ENCODE results near the gene MARCHF10. TPM values are rescaled to one million over a fixed set of nuclear protein-coding genes. Genes with fewer than 3 reads are reported as not detected.

Gene MARCHF10
- total RNA-seq, 4 donors from 2014 or later = 0.19 TPM; not detected in 3

DNA sequence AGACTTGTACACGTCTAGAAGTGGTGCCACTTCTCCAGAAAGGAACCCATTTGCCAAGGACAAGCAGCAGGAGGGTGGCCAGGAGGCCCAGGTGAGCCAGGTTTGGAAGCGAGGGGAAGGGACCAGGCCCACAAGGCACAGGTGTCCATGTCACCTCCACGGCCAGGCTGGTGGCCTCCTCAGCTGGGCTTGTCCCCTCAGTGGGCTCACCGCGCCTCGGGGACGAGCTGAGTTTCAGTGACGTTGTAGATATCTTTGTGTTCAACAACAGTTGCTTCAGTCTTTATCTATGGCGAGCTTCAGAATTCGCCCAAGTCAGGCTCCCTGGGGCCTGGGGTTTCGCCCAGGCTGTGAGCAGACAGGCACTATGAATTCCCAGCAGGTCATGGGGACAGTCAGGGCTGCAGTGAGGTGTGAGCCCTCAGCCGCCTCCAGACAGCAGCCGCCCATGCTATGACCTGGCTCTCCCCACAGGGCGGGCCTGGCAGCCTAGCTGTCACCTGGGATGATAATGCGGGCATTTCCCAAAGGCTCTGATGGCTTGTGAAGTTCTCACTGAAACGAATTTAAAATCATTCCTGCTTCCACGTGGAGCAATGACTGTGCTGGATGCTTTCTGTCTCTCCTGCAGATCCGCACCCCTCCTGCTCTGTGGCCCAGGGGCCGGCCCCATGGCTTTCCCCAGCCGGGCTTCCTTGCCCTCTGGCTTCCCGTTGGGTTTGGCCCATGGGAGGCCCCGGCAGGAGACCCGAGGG lies 91.1 kb downstream of the MARCHF10 start:
- Histone ChIP-seq H3K27me3 (no peaks in the 10 kb centered on the region), H3K36me3 (no peaks in the 10 kb centered on the region), H3K4me3 (no peak overlapping the region), H3K27ac (no peak overlapping the region), H3K4me1 (no peaks in the 10 kb centered on the region), H3K9me3 (no peaks in the 10 kb centered on the region)
- 58 to 89% methylated on average over 1 to 2 of the region's 23 CpGs for WGBS, 2 donors (ENCODE audit: low coverage in 1 of 2)
- TF ChIP-seq CTCF (IDR thresholded peaks at IDR 0.05) (no peak), POLR2A (IDR thresholded peaks at IDR 0.05) (no peak), EP300 (IDR thresholded peaks at IDR 0.05) (no peak), POLR2AphosphoS5 (IDR thresholded peaks at IDR 0.05) (no peak)
- no peak for ATAC-seq

DNA sequence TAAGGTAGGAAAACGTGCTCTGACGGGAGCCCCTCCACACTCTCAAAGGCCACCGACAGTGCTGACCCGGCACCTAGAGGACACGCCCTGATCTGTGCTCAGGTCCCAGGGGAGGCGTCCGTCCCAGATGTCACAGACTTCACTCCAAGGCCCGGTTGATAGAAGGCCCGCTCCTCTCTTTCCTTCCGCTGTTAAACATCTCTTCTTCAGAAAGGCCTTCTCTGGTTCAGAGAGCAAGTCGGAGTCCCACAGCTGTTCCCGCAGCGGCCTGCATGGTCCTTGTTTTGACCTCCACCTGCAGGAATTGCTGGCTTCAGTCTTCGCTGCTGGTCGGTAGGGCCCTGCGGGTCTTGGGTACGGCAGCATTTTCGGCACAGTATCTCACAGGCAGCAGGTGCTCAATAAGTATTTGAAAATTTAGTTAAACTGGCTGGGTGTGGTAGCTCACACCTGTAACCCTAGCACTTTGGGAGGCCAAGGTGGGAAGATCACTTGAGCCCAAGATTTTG lies 92.2 kb downstream of the MARCHF10 start:
- no peak for ATAC-seq
- Histone ChIP-seq H3K4me1 (no peaks in the 10 kb centered on the region), H3K27ac (no peak overlapping the region), H3K4me3 (no peak overlapping the region), H3K9me3 (no peaks in the 10 kb centered on the region), H3K27me3 (no peaks in the 10 kb centered on the region), H3K36me3 (no peaks in the 10 kb centered on the region)
- 95 to 100% methylated on average over 5 to 11 of the region's 18 CpGs for WGBS, 2 donors (ENCODE audit: low coverage in 1 of 2)
- no peak for TF ChIP-seq EP300 (IDR thresholded peaks at IDR 0.05)
- TF ChIP-seq POLR2A (IDR thresholded peaks at IDR 0.05) = no peak
- no peak for TF ChIP-seq POLR2AphosphoS5 (IDR thresholded peaks at IDR 0.05)
- no peak for TF ChIP-seq CTCF (IDR thresholded peaks at IDR 0.05)

DNA sequence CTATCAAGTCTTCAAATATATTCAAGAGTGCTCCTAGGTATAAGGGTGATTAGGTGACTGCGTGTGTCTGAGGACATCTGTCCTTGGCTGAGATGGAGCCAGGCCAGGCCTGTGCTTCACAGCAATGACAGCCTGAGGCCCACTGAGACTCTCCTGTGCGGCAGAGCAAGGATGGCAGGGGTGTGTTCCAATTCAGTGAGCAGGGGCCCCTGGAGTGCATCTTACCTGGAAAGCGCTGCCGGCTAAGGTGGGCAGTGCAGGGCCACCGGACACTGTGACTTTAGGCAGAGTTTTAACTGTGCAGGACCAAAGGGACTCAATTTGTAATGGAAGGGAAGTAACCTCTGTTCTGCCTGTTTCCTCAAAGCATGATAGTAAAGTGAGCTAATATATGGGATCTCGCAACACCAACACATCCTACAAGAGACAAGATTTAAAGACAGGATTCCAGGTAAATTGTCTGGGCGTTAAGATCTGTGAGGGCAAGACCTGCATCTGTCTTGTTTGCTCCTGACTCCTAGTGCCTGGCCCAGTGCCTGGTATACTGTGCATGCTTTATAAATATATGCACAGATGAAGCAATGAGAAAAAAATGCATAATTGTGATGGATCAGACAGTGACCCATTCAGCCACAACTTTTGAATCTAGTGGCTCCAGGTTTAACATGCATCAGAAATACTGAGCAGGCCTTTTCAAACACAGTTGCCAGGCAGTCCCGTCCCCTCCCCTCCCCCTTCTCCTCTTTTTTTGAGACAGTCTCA lies 93.9 kb downstream of the MARCHF10 start:
- Histone ChIP-seq H3K9me3 (peaks cover 0 to under 1% (median 0%) of the 10 kb centered on the region in 3 donors), H3K4me3 (no peak overlapping the region), H3K4me1 (no peaks in the 10 kb centered on the region), H3K27me3 (no peaks in the 10 kb centered on the region), H3K27ac (no peak overlapping the region), H3K36me3 (no peaks in the 10 kb centered on the region)
- WGBS, 2 donors (ENCODE audit: low coverage in 1 of 2) = 93 to 94% methylated on average over 5 to 6 of the region's 8 CpGs
- no peak for TF ChIP-seq POLR2AphosphoS5 (IDR thresholded peaks at IDR 0.05)
- no peak for TF ChIP-seq POLR2A (IDR thresholded peaks at IDR 0.05)
- TF ChIP-seq EP300 (IDR thresholded peaks at IDR 0.05) = no peak
- no peak for TF ChIP-seq CTCF (IDR thresholded peaks at IDR 0.05)
- no peak for ATAC-seq

DNA sequence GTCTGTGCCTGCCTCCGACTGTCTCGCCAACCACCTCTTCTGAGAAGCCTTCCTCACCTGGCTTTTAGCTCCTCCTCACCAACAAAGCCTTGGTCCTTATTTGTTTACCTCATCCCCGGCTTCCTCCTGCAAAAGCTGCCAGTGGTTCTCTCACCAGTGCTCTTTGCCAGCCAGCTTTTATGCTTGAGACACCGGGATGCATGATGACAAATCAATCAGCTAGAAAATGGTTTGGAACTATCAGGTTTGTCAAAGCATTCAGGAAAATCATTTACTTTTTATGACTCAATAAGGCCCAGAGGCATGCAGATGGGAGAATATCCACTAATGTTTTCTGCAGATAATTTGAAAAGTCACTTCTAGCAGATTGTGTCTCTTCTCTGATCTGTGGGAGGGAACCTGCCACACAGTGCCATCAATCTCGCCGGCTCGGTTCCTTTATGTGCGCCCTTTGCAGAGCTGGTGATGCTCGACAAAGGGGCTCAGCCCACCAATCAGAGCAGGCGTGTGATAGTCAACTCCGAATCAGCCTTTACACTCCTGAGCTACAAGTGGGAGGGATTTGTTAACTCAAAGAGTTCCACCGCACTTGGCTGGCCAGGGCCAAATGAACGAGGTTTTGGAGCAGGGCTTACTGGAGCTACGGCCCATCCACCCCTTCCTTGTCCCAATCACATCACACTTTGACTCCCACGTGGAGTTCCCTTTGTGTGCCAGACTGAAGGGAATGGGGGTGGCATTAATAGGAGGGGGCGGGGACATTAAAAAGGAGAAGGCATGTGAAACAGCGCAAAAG lies 94.8 kb downstream of the MARCHF10 start:
- no peaks in the 10 kb centered on the region for H3K36me3 ChIP-seq
- 79 to 88% methylated on average over 4 to 5 of the region's 17 CpGs for WGBS, 2 donors (ENCODE audit: low coverage in 1 of 2)
- no peak overlapping the region for H3K4me3 ChIP-seq
- TF ChIP-seq POLR2AphosphoS5 (IDR thresholded peaks at IDR 0.05) (no peak), POLR2A (IDR thresholded peaks at IDR 0.05) (no peak), EP300 (IDR thresholded peaks at IDR 0.05) (no peak), CTCF (IDR thresholded peaks at IDR 0.05) (no peak)
- H3K9me3 ChIP-seq = peaks cover 0 to 9% (median 0%) of the 10 kb centered on the region in 3 donors
- no peak for ATAC-seq
- H3K27ac ChIP-seq = no peak overlapping the region
- H3K27me3 ChIP-seq = no peaks in the 10 kb centered on the region
- no peaks in the 10 kb centered on the region for H3K4me1 ChIP-seq
